HL-60 (cell line): ENCODE results near the gene OR52H1.

Experiments
- DNase-seq, 2 experiments: peaks; one replicate each; pipeline ENCODE4 v3.0.0-alpha.2; 2010 to 2020; ENCODE audit warnings: low read depth in 1 of 2, low spot score in 1 of 2
- H3K27ac ChIP-seq: fragments of 250-450 bp; sonication (Bioruptor Pico); replicated peaks from 2 replicates; pipeline ENCODE4 v1.5.1; 2020; ENCODE audit warnings: mild to moderate bottlenecking, moderate library complexity
- H3K27me3 ChIP-seq: fragments of 250-450 bp; sonication (Bioruptor Pico); 2 replicates; pipeline ENCODE4 v1.5.1; 2021; ENCODE audit warnings: mild to moderate bottlenecking, moderate library complexity; ENCODE audit not compliant: insufficient read depth, poor library complexity, severe bottlenecking
- H3K4me3 ChIP-seq: replicated peaks from 2 replicates; pipeline ENCODE4 v1.5.1; 2011; ENCODE audit warnings: mild to moderate bottlenecking, control low read depth, low read length; ENCODE audit not compliant: insufficient read depth
- GABPA ChIP-seq: IDR thresholded peaks from 2 replicates; pipeline ENCODE4 v1.6.1; 2012; ENCODE audit warnings: low read depth
- POLR2AphosphoS5 ChIP-seq: IDR thresholded peaks from 2 replicates; pipeline ENCODE4 v1.6.1; 2012; ENCODE audit warnings: low read depth
- REST ChIP-seq: IDR thresholded peaks from 2 replicates; pipeline ENCODE4 v1.6.1; 2012; ENCODE audit warnings: low read depth; ENCODE audit not compliant: insufficient replicate concordance
- SPI1 ChIP-seq: IDR thresholded peaks from 2 replicates; pipeline ENCODE4 v1.6.1; 2012; ENCODE audit warnings: low read depth, mild to moderate bottlenecking, borderline replicate concordance
- TF ChIP-seq, protein P1 (sequence below): IDR thresholded peaks from one replicate; pipeline ENCODE4 v1.5.1; 2011; ENCODE audit warnings: low read length, control low read depth, inconsistent platforms; ENCODE audit not compliant: insufficient read depth

OR52H1 gene

DNA sequence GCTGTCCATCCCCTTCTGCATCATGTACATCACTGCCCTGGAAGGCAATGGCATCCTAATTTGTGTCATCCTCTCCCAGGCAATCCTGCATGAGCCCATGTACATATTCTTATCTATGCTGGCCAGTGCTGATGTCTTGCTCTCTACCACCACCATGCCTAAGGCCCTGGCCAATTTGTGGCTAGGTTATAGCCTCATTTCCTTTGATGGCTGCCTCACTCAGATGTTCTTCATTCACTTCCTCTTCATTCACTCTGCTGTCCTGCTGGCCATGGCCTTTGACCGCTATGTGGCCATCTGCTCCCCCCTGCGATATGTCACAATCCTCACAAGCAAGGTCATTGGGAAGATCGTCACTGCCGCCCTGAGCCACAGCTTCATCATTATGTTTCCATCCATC is 32.7 kb upstream of the OR52H1 start:
- no peak for DNase-seq
- no peak overlapping the region for H3K27ac ChIP-seq
- H3K27me3 ChIP-seq: no peaks in the 10 kb centered on the region
- TF ChIP-seq REST (no peak), SPI1 (no peak), GABPA (no peak)
- no peak overlapping the region for H3K4me3 ChIP-seq

DNA sequence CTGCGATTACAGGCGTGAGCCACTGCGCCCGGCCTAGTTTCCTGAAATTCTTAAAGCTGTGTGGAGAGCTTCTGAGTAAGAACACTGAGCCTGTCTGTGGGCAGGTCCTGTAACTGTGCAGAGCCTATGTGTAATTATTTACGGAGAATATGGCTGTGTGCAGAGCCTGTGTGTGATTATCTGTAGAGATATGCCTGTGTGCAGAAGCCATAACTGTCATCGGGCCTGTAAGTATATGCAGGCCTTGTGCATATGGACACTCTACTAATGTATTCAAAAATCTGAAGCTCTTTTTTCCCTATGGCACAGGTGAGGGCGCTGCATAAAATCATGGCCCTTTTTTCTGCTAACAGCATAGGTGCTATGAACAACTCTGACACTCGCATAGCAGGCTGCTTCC is 32.2 kb upstream of the OR52H1 start, which contains the start of gene OR52B6:
OR52B6 (plus strand) TSS at position 301 of the 400 bp plus-strand sequence; CDS start at position 301, 0 bp downstream.
- H3K27ac ChIP-seq: no peak within 1 kb of the TSS
- H3K27me3 ChIP-seq: no peaks in the 10 kb centered on the region
- H3K4me3 ChIP-seq: no peak within 1 kb of the TSS
- DNase-seq: no peak
- no peak for TF ChIP-seq POLR2AphosphoS5
- TF ChIP-seq SPI1: no peak
- TF ChIP-seq, protein P1, sequence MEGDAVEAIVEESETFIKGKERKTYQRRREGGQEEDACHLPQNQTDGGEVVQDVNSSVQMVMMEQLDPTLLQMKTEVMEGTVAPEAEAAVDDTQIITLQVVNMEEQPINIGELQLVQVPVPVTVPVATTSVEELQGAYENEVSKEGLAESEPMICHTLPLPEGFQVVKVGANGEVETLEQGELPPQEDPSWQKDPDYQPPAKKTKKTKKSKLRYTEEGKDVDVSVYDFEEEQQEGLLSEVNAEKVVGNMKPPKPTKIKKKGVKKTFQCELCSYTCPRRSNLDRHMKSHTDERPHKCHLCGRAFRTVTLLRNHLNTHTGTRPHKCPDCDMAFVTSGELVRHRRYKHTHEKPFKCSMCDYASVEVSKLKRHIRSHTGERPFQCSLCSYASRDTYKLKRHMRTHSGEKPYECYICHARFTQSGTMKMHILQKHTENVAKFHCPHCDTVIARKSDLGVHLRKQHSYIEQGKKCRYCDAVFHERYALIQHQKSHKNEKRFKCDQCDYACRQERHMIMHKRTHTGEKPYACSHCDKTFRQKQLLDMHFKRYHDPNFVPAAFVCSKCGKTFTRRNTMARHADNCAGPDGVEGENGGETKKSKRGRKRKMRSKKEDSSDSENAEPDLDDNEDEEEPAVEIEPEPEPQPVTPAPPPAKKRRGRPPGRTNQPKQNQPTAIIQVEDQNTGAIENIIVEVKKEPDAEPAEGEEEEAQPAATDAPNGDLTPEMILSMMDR: no peak
- TF ChIP-seq REST: no peak
- no peak for TF ChIP-seq GABPA

DNA sequence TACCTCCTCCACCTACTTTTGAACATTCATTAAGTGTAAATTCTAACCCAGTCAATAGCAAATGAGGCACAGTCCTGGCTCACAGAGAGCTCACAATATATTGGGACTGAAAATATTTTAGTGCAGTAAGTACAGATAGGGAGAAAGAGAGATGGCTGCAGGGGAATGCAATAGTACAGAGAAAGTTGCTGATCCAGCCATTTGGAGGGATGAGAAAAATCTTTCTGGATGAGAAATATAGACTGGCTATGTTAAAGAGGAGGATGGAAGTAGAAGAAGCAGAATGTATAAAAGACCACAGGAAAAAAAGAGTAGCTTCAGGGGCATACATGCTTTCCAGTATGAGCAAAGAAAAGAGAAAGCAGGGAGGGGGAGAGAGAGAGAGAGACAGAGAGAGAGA is 28.8 kb upstream of the OR52H1 start:
- no peak for DNase-seq
- H3K27ac ChIP-seq: no peak overlapping the region
- H3K27me3 ChIP-seq: no peaks in the 10 kb centered on the region
- no peak for TF ChIP-seq SPI1
- TF ChIP-seq, protein P1: no peak
- TF ChIP-seq REST: no peak
- no peak for TF ChIP-seq POLR2AphosphoS5
- TF ChIP-seq GABPA: no peak
- H3K4me3 ChIP-seq: no peak overlapping the region

GRCh38 chr11:5575152-5575551 is 26.8 kb upstream of the OR52H1 start:
- no peak for TF ChIP-seq POLR2AphosphoS5
- TF ChIP-seq, protein P1: no peak
- TF ChIP-seq REST: no peak
- no peak for TF ChIP-seq GABPA
- no peak for TF ChIP-seq SPI1
- Histone ChIP-seq H3K27ac (no peak overlapping the region), H3K4me3 (no peak overlapping the region), H3K27me3 (no peaks in the 10 kb centered on the region)
- no peak for DNase-seq
